NCI-H1092 (cell line): ENCODE data around the gene ANXA11.
"Not testable (repeated sequence)": the region's sequence is repeated elsewhere in the genome, so short reads cannot be mapped to it uniquely, and the experiment has no call there.

Source experiments
- DNase-seq: peaks from one replicate; lab custom pipeline; 2025; lab: John Stamatoyannopoulos, UW

Gene ANXA11

GRCh38 chr10:80145406-80146308 is 59.7 kb downstream of the ANXA11 start:
- not testable (repeated sequence) for DNase-seq

- no peak for DNase-seq
These were observed 60.6 kb downstream of the ANXA11 start for GRCh38 chr10:80144696-80145131.

GRCh38 chr10:80144067-80144695 is 61.2 kb downstream of the ANXA11 start:
- no peak for DNase-seq

- no peak for DNase-seq
These were observed 63.5 kb downstream of the ANXA11 start for GRCh38 chr10:80141696-80142460.

GRCh38 chr10:80140251-80140650 is 65.1 kb downstream of the ANXA11 start:
- DNase-seq, result no peak

- DNase-seq, result no peak
These were observed 66.1 kb downstream of the ANXA11 start for GRCh38 chr10:80139265-80139664.

GRCh38 chr10:80137920-80138319 is 67.4 kb downstream of the ANXA11 start:
- no peak for DNase-seq

GRCh38 chr10:80137031-80137862 is 68.1 kb downstream of the ANXA11 start:
- DNase-seq, result no peak

- DNase-seq, result no peak
These were observed 69.2 kb downstream of the ANXA11 start for GRCh38 chr10:80136134-80136571.

- DNase-seq, result not testable (repeated sequence)
These were observed 71.7 kb downstream of the ANXA11 start for GRCh38 chr10:80133687-80134086.

- DNase-seq, result no peak
These were observed 72.1 kb downstream of the ANXA11 start for GRCh38 chr10:80133206-80133605.

GRCh38 chr10:80132299-80133139 is 72.8 kb downstream of the ANXA11 start, which contains the start of gene PLAC9:
PLAC9 (plus strand) TSS chr10:80132730; CDS start chr10:80132763, 33 bp downstream.
- no peak for DNase-seq

GRCh38 chr10:80131499-80131901 is 73.8 kb downstream of the ANXA11 start:
- no peak for DNase-seq

- no peak for DNase-seq
These were observed 78.5 kb downstream of the ANXA11 start for GRCh38 chr10:80126876-80127275.

GRCh38 chr10:80122746-80123145 is 82.6 kb downstream of the ANXA11 start:
- DNase-seq, result no peak

- DNase-seq, result no peak
These were observed 83.1 kb downstream of the ANXA11 start for GRCh38 chr10:80122110-80122710.

- no peak for DNase-seq
These were observed 86.7 kb downstream of the ANXA11 start for GRCh38 chr10:80118669-80119068.

GRCh38 chr10:80110986-80111385 is 94.4 kb downstream of the ANXA11 start:
- no peak for DNase-seq

GRCh38 chr10:80108576-80109239 is 96.6 kb downstream of the ANXA11 start:
- no peak for DNase-seq
